Measurements from ENCODE around the gene MBNL2.

GRCh38 chr13:97253581-97254293, 31.6 kb downstream of the MBNL2 start:
- no peak for TF ChIP-seq CTCF (IDR thresholded peaks at IDR 0.05)
- no peak for TF ChIP-seq POLR2A (IDR thresholded peaks at IDR 0.05)
